ENCODE data around the gene TCERG1L.
"Not testable (repeated sequence)": the region's sequence is repeated elsewhere in the genome, so short reads cannot be mapped to it uniquely, and the experiment has no call there.

TCERG1L gene

GRCh38 chr10:131251146-131251541, 60.4 kb downstream of the TCERG1L start:
- DNase-seq (ENCODE audit: low read depth, low spot score), result no peak
- no peak overlapping the region for H3K27ac ChIP-seq

GRCh38 chr10:131250454-131251145, 60.9 kb downstream of the TCERG1L start:
- no peak overlapping the region for H3K27ac ChIP-seq
- no peak for DNase-seq (ENCODE audit: low read depth, low spot score)

GRCh38 chr10:131249955-131250344, 61.6 kb downstream of the TCERG1L start:
- no peak overlapping the region for H3K27ac ChIP-seq
- no peak for DNase-seq (ENCODE audit: low read depth, low spot score)

GRCh38 chr10:131249238-131249954, 62.1 kb downstream of the TCERG1L start:
- H3K27ac ChIP-seq, result no peak overlapping the region

GRCh38 chr10:131248376-131249165, 63.0 kb downstream of the TCERG1L start:
- no peak overlapping the region for H3K27ac ChIP-seq
- DNase-seq (ENCODE audit: low read depth, low spot score), result no peak

More at GRCh38 chr10:131249238-131249954, 62.1 kb downstream of the TCERG1L start:
- no peak for DNase-seq (ENCODE audit: low read depth, low spot score)

- no peak overlapping the region for H3K27ac ChIP-seq
- no peak for DNase-seq (ENCODE audit: low read depth, low spot score)
Measured at GRCh38 chr10:131247873-131248272, 63.6 kb downstream of the TCERG1L start.

GRCh38 chr10:131246775-131247174, 64.7 kb downstream of the TCERG1L start:
- H3K27ac ChIP-seq, result no peak overlapping the region
- DNase-seq (ENCODE audit: low read depth, low spot score), result no peak

GRCh38 chr10:131246089-131246488, 65.4 kb downstream of the TCERG1L start:
- no peak for DNase-seq (ENCODE audit: low read depth, low spot score)
- H3K27ac ChIP-seq, result no peak overlapping the region

- no peak overlapping the region for H3K27ac ChIP-seq
- DNase-seq (ENCODE audit: low read depth, low spot score), result no peak
Measured at GRCh38 chr10:131245475-131246059, 66.0 kb downstream of the TCERG1L start.

- H3K27ac ChIP-seq, result no peak overlapping the region
- DNase-seq (ENCODE audit: low read depth, low spot score), result no peak
Measured at GRCh38 chr10:131244836-131245235, 66.7 kb downstream of the TCERG1L start.

- no peak overlapping the region for H3K27ac ChIP-seq
- no peak for DNase-seq (ENCODE audit: low read depth, low spot score)
Measured at GRCh38 chr10:131243076-131243475, 68.4 kb downstream of the TCERG1L start.

- no peak for DNase-seq (ENCODE audit: low read depth, low spot score)
- H3K27ac ChIP-seq, result no peak overlapping the region
Measured at GRCh38 chr10:131242007-131242406, 69.5 kb downstream of the TCERG1L start.

GRCh38 chr10:131240691-131241090, 70.8 kb downstream of the TCERG1L start:
- no peak overlapping the region for H3K27ac ChIP-seq
- no peak for DNase-seq (ENCODE audit: low read depth, low spot score)

GRCh38 chr10:131239926-131240325, 71.6 kb downstream of the TCERG1L start:
- H3K27ac ChIP-seq, result no peak overlapping the region

GRCh38 chr10:131239450-131239849, 72.1 kb downstream of the TCERG1L start:
- H3K27ac ChIP-seq, result no peak overlapping the region
- DNase-seq (ENCODE audit: low read depth, low spot score), result no peak

More at GRCh38 chr10:131239926-131240325, 71.6 kb downstream of the TCERG1L start:
- DNase-seq (ENCODE audit: low read depth, low spot score), result no peak

- H3K27ac ChIP-seq, result no peak overlapping the region
- no peak for DNase-seq (ENCODE audit: low read depth, low spot score)
Measured at GRCh38 chr10:131238669-131239280, 72.7 kb downstream of the TCERG1L start.

- DNase-seq (ENCODE audit: low read depth, low spot score), result no peak
Measured at GRCh38 chr10:131237991-131238651, 73.4 kb downstream of the TCERG1L start.

GRCh38 chr10:131234606-131235005, 76.9 kb downstream of the TCERG1L start:
- not testable (repeated sequence) for H3K27ac ChIP-seq; DNase-seq (ENCODE audit: low read depth, low spot score)

More at GRCh38 chr10:131237991-131238651, 73.4 kb downstream of the TCERG1L start:
- H3K27ac ChIP-seq, result no peak overlapping the region

- DNase-seq (ENCODE audit: low read depth, low spot score), result no peak
- H3K27ac ChIP-seq, result no peak overlapping the region
Measured at GRCh38 chr10:131233611-131234258, 77.8 kb downstream of the TCERG1L start.

Data from epithelial cell of prostate (primary cell).